HFF-Myc (cell line): Measurements from ENCODE around the gene LCE1D.

Source experiments
- DNase-seq: peaks from one replicate; pipeline ENCODE4 v3.0.0-alpha.2; 2011; ENCODE audit warnings: low read depth; ENCODE audit errors: extremely low read depth
- H3K4me3 ChIP-seq: replicated peaks from 2 replicates; pipeline ENCODE4 v1.5.1; 2011; ENCODE audit warnings: low read depth, mild to moderate bottlenecking, control low read depth, low read length
- TF ChIP-seq, protein P1 (sequence below): IDR thresholded peaks from 2 replicates; pipeline ENCODE4 v1.5.1; 2012; ENCODE audit warnings: mild to moderate bottlenecking, low read depth, low read length, control low read depth; ENCODE audit errors: missing control alignments

The LCE1D gene

DNA sequence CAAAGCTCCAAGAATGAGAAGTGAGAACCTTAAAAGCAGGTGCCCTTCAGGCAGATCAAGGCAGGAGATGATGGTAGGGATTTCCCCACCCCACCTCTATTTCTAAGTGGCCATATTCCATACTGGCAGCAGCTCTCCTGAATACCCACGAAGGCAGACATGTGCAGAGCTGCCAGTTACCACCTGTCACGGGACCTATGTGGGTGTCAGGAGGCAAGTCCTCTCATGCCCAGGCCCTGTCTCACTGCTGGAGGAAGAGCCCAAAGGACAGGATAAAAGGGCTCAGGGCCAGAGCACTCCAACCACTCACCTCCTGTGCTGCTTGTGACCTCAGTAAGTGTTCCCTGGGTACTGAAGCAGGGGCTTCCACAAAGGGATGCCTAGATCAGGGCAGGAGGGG is 14.5 kb downstream of the LCE1D start:
- TF ChIP-seq, protein P1, sequence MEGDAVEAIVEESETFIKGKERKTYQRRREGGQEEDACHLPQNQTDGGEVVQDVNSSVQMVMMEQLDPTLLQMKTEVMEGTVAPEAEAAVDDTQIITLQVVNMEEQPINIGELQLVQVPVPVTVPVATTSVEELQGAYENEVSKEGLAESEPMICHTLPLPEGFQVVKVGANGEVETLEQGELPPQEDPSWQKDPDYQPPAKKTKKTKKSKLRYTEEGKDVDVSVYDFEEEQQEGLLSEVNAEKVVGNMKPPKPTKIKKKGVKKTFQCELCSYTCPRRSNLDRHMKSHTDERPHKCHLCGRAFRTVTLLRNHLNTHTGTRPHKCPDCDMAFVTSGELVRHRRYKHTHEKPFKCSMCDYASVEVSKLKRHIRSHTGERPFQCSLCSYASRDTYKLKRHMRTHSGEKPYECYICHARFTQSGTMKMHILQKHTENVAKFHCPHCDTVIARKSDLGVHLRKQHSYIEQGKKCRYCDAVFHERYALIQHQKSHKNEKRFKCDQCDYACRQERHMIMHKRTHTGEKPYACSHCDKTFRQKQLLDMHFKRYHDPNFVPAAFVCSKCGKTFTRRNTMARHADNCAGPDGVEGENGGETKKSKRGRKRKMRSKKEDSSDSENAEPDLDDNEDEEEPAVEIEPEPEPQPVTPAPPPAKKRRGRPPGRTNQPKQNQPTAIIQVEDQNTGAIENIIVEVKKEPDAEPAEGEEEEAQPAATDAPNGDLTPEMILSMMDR: no peak
- H3K4me3 ChIP-seq: no peak overlapping the region
- no peak for DNase-seq

DNA sequence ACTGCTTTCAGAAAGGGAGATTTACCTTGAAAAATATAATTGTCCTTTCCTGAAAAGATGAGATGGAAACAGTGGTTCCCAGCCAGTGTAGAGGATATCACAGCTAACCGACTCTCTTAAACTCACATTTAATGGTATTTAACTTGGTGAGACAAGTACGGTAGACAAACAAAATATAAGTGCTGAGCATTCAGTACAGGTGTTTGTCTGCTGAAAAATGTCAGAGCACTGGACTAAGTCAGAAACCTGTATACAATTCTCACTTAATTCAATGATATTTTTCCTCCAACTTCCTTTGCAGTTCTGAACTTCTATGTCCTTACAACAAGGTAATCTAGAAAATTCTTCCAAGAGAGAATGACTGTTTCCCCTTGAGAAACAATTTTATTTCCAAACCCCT is 15.2 kb downstream of the LCE1D start, which contains the start of gene LCE1B:
LCE1B (plus strand) TSS at position 301 of the 400 bp plus-strand sequence. CDS start 476 bp downstream, outside the sequence.
- DNase-seq: no peak
- TF ChIP-seq, protein P1: no peak
- no peak within 1 kb of the TSS for H3K4me3 ChIP-seq

DNA sequence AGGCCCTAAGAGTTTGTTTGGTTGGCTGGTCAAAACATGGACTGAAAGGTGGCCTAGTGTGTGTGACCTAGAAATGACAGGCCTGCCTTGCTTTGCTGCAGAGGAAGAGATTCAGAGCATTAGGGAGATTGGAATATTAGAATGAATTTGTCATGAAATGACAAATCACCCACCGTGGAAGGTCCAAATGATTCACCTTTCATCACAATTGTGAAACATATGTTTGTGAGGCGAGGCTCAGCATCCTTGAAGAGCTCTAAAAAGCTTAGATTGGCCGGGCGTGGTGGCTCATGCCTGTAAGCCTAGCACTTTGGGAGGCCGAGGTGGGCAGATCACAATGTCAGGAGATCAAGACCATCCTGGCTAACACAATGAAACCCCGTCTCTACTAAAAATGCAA is 20.8 kb downstream of the LCE1D start:
- no peak for DNase-seq
- TF ChIP-seq, protein P1: no peak
- H3K4me3 ChIP-seq: no peak overlapping the region

DNA sequence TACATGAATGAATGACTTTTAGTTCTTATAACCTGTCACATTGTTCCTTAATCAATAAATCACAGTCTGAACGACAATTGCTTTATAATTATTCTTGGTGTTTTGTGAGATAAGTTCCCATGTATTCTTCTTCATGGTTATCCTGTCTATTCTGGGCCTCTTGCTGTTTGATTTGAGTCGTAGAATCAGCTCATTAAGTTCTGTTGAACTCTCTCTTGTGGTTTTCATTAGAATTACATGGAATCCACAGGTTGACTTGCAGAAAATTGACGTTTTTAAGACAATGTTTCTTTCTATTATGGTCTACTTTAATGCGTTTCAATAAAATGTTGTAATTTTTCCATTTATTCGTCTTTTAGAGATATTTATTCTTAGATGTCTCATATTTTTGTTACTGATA is 26.8 kb downstream of the LCE1D start:
- no peak overlapping the region for H3K4me3 ChIP-seq
- TF ChIP-seq, protein P1: no peak
- no peak for DNase-seq

DNA sequence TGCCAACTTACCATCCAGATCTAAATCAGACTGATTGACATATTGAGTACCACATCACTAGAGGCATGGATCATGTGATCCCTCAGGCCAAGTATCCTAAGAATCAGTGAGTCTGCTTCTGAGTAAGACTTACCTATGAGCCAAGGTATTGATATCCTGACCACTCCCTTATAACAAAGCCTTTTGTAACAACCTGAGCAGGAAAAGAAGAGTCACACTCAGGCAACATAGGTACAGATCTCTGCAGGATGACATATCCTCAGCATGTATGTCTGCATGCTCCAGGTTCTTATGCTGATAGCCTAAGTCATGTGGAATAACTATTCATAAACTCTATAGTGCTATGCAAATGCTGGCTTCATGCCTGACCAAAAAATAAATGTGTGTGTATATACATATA is 28.4 kb downstream of the LCE1D start:
- no peak overlapping the region for H3K4me3 ChIP-seq
- TF ChIP-seq, protein P1: no peak
- DNase-seq: no peak

DNA sequence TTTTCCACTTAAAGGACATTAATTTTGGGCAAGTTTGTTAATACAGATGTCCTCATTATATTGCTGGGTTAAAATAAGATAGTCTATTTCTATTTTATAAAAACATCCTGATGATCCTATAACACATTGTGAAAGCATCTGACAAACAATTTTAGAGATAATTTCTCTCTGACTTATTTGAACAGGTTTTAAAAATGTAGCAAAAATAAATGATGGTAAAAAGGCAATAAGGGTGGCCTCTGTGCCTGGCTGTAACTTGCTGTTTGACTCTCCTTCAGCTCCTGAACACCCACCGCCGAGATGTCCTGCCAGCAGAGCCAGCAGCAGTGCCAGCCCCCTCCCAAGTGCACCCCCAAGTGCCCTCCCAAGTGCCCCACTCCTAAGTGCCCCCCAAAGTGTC is 30.7 kb downstream of the LCE1D start, which contains the start of gene LCE1A:
LCE1A (plus strand) TSS at position 301 of the 400 bp plus-strand sequence; CDS start at position 301, 0 bp downstream.
- DNase-seq: no peak
- TF ChIP-seq, protein P1: no peak

DNA sequence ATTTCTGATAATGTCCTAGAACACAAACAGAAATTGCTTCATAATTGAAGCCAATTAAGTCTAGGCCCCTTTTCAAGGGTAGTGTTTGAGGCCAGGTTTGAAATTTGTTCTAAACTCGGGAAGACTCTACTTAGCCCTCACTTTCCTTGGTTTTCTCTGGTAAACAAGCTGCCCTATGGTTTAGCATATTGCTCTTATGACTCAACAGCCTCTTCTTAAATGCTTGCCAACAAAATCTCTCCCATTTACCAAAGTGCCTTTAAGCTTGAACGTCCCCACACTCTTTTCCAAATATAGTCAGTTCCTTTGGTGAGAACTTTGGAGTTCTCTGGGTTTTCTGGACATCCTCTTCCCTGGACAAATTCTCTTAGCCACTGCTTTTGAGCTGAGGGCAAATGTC is 40.3 kb downstream of the LCE1D start:
- no peak for DNase-seq
- TF ChIP-seq, protein P1: no peak

More for the DNA sequence above, 30.7 kb downstream of the LCE1D start, which contains the start of gene LCE1A:
- H3K4me3 ChIP-seq: no peak within 1 kb of the TSS

More for the DNA sequence above, 40.3 kb downstream of the LCE1D start:
- no peak overlapping the region for H3K4me3 ChIP-seq
